ENCODE measurements around the gene RHOBTB1. TPM values are rescaled to one million over a fixed set of nuclear protein-coding genes. Genes with fewer than 3 reads are reported as not detected.

RHOBTB1 gene
- total and polyA plus RNA-seq, 2 donors (not counting 1 experiment from before 2014, with no cell fraction given) = 19.8 to 42.6 TPM

GRCh38 chr10:60980997-60981396 is 37.0 kb upstream of the RHOBTB1 start:
- no peaks in the 10 kb centered on the region for H3K4me1 ChIP-seq (ENCODE audit: control insufficient read depth, extremely low read depth, insufficient read depth, low read length)
- H2AFZ ChIP-seq (ENCODE audit: low read length) = no peak overlapping the region
- H3K9ac ChIP-seq (ENCODE audit: insufficient read depth, low read length) = no peak overlapping the region
- no peaks in the 10 kb centered on the region for H3K9me3 ChIP-seq (ENCODE audit: control insufficient read depth, insufficient read depth, low read depth, low read length)
- no peaks in the 10 kb centered on the region for H3K36me3 ChIP-seq (ENCODE audit: control insufficient read depth, insufficient read depth, low read length)
- no peak overlapping the region for H3K4me3 ChIP-seq (replicated peaks in 1 of 4; ENCODE audit: control extremely low read depth in 1 of 4, insufficient read depth in 1 of 4, low read depth in 3 of 4, low read length in 4 of 4)
- H4K20me1 ChIP-seq (ENCODE audit: control insufficient read depth, extremely low read depth, insufficient read depth, low read length) = no peaks in the 10 kb centered on the region
- H3K27ac ChIP-seq (ENCODE audit: insufficient read depth, low read length) = no peak overlapping the region
- no peak overlapping the region for H3K4me2 ChIP-seq (ENCODE audit: extremely low read depth, insufficient read depth, low read length)
- TF ChIP-seq EZH2 (IDR thresholded peaks at IDR 0.05; ENCODE audit: low read length, missing control alignments) = no peak
- no peak for TF ChIP-seq CTCF (conservative IDR thresholded peaks at IDR 0.05 in 1 of 2, IDR thresholded peaks at IDR 0.05 in 1 of 2; ENCODE audit: low read depth in 1 of 2, low read length in 2 of 2)
- H3K27me3 ChIP-seq (ENCODE audit: control insufficient read depth, insufficient read depth, low read length) = no peaks in the 10 kb centered on the region
- no peak for DNase-seq (ENCODE audit: low read depth in 2 of 2)
- no peaks in the 10 kb centered on the region for H3K79me2 ChIP-seq (ENCODE audit: control insufficient read depth, insufficient read depth, low read length)

- Histone ChIP-seq H3K4me3 (replicated peaks in 1 of 4; ENCODE audit: control extremely low read depth in 1 of 4, insufficient read depth in 1 of 4, low read depth in 3 of 4, low read length in 4 of 4) (no peak overlapping the region), H3K36me3 (ENCODE audit: control insufficient read depth, insufficient read depth, low read length) (no peaks in the 10 kb centered on the region), H3K79me2 (ENCODE audit: control insufficient read depth, insufficient read depth, low read length) (no peaks in the 10 kb centered on the region), H3K9ac (ENCODE audit: insufficient read depth, low read length) (no peak overlapping the region), H3K4me1 (ENCODE audit: control insufficient read depth, extremely low read depth, insufficient read depth, low read length) (peaks cover 2% of the 10 kb centered on the region), H3K4me2 (ENCODE audit: extremely low read depth, insufficient read depth, low read length) (no peak overlapping the region), H3K27ac (ENCODE audit: insufficient read depth, low read length) (no peak overlapping the region), H3K27me3 (ENCODE audit: control insufficient read depth, insufficient read depth, low read length) (no peaks in the 10 kb centered on the region), H3K9me3 (ENCODE audit: control insufficient read depth, insufficient read depth, low read depth, low read length) (no peaks in the 10 kb centered on the region), H4K20me1 (ENCODE audit: control insufficient read depth, extremely low read depth, insufficient read depth, low read length) (no peaks in the 10 kb centered on the region), H2AFZ (ENCODE audit: low read length) (no peak overlapping the region)
- TF ChIP-seq CTCF (conservative IDR thresholded peaks at IDR 0.05 in 1 of 2, IDR thresholded peaks at IDR 0.05 in 1 of 2; ENCODE audit: low read depth in 1 of 2, low read length in 2 of 2) (no peak), EZH2 (IDR thresholded peaks at IDR 0.05; ENCODE audit: low read length, missing control alignments) (no peak)
- no peak for DNase-seq (ENCODE audit: low read depth in 2 of 2)
Observed at GRCh38 chr10:60979667-60980104, 35.7 kb upstream of the RHOBTB1 start.

- Histone ChIP-seq H3K27me3 (ENCODE audit: control insufficient read depth, insufficient read depth, low read length) (no peaks in the 10 kb centered on the region), H3K79me2 (ENCODE audit: control insufficient read depth, insufficient read depth, low read length) (no peaks in the 10 kb centered on the region), H3K4me1 (ENCODE audit: control insufficient read depth, extremely low read depth, insufficient read depth, low read length) (peaks cover 2% of the 10 kb centered on the region), H3K4me3 (replicated peaks in 1 of 4; ENCODE audit: control extremely low read depth in 1 of 4, insufficient read depth in 1 of 4, low read depth in 3 of 4, low read length in 4 of 4) (no peak overlapping the region), H3K4me2 (ENCODE audit: extremely low read depth, insufficient read depth, low read length) (no peak overlapping the region), H4K20me1 (ENCODE audit: control insufficient read depth, extremely low read depth, insufficient read depth, low read length) (no peaks in the 10 kb centered on the region), H2AFZ (ENCODE audit: low read length) (no peak overlapping the region), H3K9ac (ENCODE audit: insufficient read depth, low read length) (no peak overlapping the region), H3K9me3 (ENCODE audit: control insufficient read depth, insufficient read depth, low read depth, low read length) (no peaks in the 10 kb centered on the region), H3K36me3 (ENCODE audit: control insufficient read depth, insufficient read depth, low read length) (no peaks in the 10 kb centered on the region), H3K27ac (ENCODE audit: insufficient read depth, low read length) (no peak overlapping the region)
- TF ChIP-seq CTCF (conservative IDR thresholded peaks at IDR 0.05 in 1 of 2, IDR thresholded peaks at IDR 0.05 in 1 of 2; ENCODE audit: low read depth in 1 of 2, low read length in 2 of 2) = no peak
- no peak for TF ChIP-seq EZH2 (IDR thresholded peaks at IDR 0.05; ENCODE audit: low read length, missing control alignments)
- DNase-seq (ENCODE audit: low read depth in 2 of 2) = peak in 1 of 2 donors; percentile 69
Observed at GRCh38 chr10:60978287-60979115, 34.5 kb upstream of the RHOBTB1 start.
